Aorta (tissue), 5 donors: ENCODE measurements around the gene ST6GAL1. TPM values are rescaled to one million over a fixed set of nuclear protein-coding genes. Genes with fewer than 3 reads are reported as not detected.
A peak's percentile ranks its signal among the peaks of the same experiment; 100 is the strongest.

Source experiments
- ATAC-seq: fragments of 200-7000 bp; cut with Tn5 transposase; one replicate; pipeline ENCODE4 v1.9.1; 2022; ENCODE audit warnings: moderate library complexity; ENCODE audit not compliant: low FRiP score
- DNase-seq, 2 donors: peaks; one replicate each; pipeline ENCODE4 v3.0.0-alpha.2; 2020
- H3K27ac ChIP-seq, 2 donors: one replicate each; pipeline ENCODE4 v1.5.1; 2013; ENCODE audit warnings: low read length in 2 of 2, mild to moderate bottlenecking in 2 of 2, moderate library complexity in 2 of 2, control low read depth in 1 of 2, inconsistent platforms in 1 of 2, low read depth in 1 of 2
- H3K27me3 ChIP-seq, 2 donors: one replicate each; pipeline ENCODE4 v1.6.1; 2013; ENCODE audit warnings: control low read depth in 1 of 2, low read length in 1 of 2, mild to moderate bottlenecking in 1 of 2, moderate library complexity in 1 of 2; ENCODE audit not compliant: insufficient read depth in 2 of 2, control insufficient read depth in 1 of 2
- H3K36me3 ChIP-seq, 2 donors: one replicate each; pipeline ENCODE4 v1.6.1; 2013; ENCODE audit warnings: control low read depth in 1 of 2, low read length in 1 of 2, mild to moderate bottlenecking in 1 of 2; ENCODE audit not compliant: insufficient read depth in 2 of 2, control insufficient read depth in 1 of 2
- H3K4me1 ChIP-seq, 2 donors: one replicate each; pipeline ENCODE4 v1.6.1; 2013; ENCODE audit warnings: low read length in 2 of 2, control low read depth in 1 of 2, mild to moderate bottlenecking in 1 of 2, moderate library complexity in 1 of 2; ENCODE audit not compliant: insufficient read depth in 2 of 2, control insufficient read depth in 1 of 2
- H3K4me3 ChIP-seq, 2 donors: one replicate each; pipeline ENCODE4 v1.5.1; 2013; ENCODE audit warnings: low read length in 2 of 2, control low read depth in 1 of 2, mild to moderate bottlenecking in 1 of 2
- H3K9me3 ChIP-seq: one replicate; pipeline ENCODE4 v1.6.1; 2013; ENCODE audit warnings: mild to moderate bottlenecking, low read length; ENCODE audit not compliant: control insufficient read depth
- WGBS, 2 donors: extraction: QIAGEN DNeasy Blood & Tissue Kit; methylation state at CpG; one replicate each; pipeline ENCODE4 v1.1.7; 2013; 5-methylcytosine and 5-hydroxymethylcytosine counted together
- intact Hi-C, 2 donors: fragments of 100-400 bp; cut with DNase I; formaldehyde crosslinking; loops; one replicate each; pipeline versions ENCODE4 v1.14.2 to v1.15.0; 2022
- polyA plus RNA-seq, 2 donors: library from polyadenylated mRNA; stranded (reverse); fragments of 200-250 nt; gene quantifications; one replicate each; pipeline ENCODE4 v1.2.3, GENCODE V29; 2013
- total RNA-seq, 2 donors: library from RNA; stranded (reverse); fragmentation: NEBNext Ultra II Directional; extraction: Animal tissue kit (Norgen Biotek cat#: 25700); gene quantifications; one replicate each; pipeline ENCODE4 v1.2.1, GENCODE V29; 2021
- donor health status: healthy with polysubstance abuse.
- donor health status: Bipolar disorder and iron deficiency.
- donor health status: DM: no; HTN: no; CAD: no.
- donor health status: DM: no; HTN: no; CAD: no.
- donor health status: DM: yes; HTN: yes; CAD: no.

ST6GAL1 gene
- total and polyA plus RNA-seq, 4 donors, result 11.8 to 140 (median 50.4) TPM

GRCh38 chr3:187077537-187077936 lies 147.2 kb downstream of the ST6GAL1 start:
- ATAC-seq (peak; percentile 34), DNase-seq (no peak)
- Histone ChIP-seq H3K4me3 (no peak overlapping the region), H3K27me3 (no peaks in the 10 kb centered on the region), H3K9me3 (no peaks in the 10 kb centered on the region), H3K27ac (no peak overlapping the region), H3K4me1 (no peaks in the 10 kb centered on the region), H3K36me3 (peaks cover 5 to 6% of the 10 kb centered on the region in 2 donors)
- 93 to 94% methylated on average over 5 of the region's 5 CpGs for WGBS, 2 donors
- intact Hi-C loops, result no loop called here

- ATAC-seq (no peak), DNase-seq (no peak)
- H3K36me3 ChIP-seq, result peaks cover 0 to 5% of the 10 kb centered on the region in 2 donors
- no peak overlapping the region for H3K27ac ChIP-seq
- H3K9me3 ChIP-seq, result no peaks in the 10 kb centered on the region
- WGBS, 2 donors, result 82 to 83% methylated on average over 8 of the region's 8 CpGs
- H3K27me3 ChIP-seq, result no peaks in the 10 kb centered on the region
- intact Hi-C loops, result loop anchor here in 1 of 2 donors (5.0 kb wide), 1 partner anchor 37 kb away; no protein-coding TSS in a partner anchor
- H3K4me3 ChIP-seq, result no peak overlapping the region
- peaks cover 0 to 3% of the 10 kb centered on the region in 2 donors for H3K4me1 ChIP-seq
Measured at GRCh38 chr3:187079090-187080022, 149.0 kb downstream of the ST6GAL1 start.

- intact Hi-C loops, result loop anchor here in 1 of 2 donors (5.0 kb wide), 1 partner anchor 39 kb away; no protein-coding TSS in a partner anchor
- no peak for ATAC-seq
- 94 to 96% methylated on average over 13 of the region's 13 CpGs for WGBS, 2 donors
Measured at GRCh38 chr3:187080799-187081450, 150.6 kb downstream of the ST6GAL1 start.

GRCh38 chr3:187082758-187083375 lies 152.5 kb downstream of the ST6GAL1 start:
- no peak overlapping the region for H3K27ac ChIP-seq
- H3K9me3 ChIP-seq, result no peaks in the 10 kb centered on the region
- no peaks in the 10 kb centered on the region for H3K36me3 ChIP-seq
- H3K4me3 ChIP-seq, result no peak overlapping the region
- H3K27me3 ChIP-seq, result no peaks in the 10 kb centered on the region
- ATAC-seq (no peak), DNase-seq (no peak)
- H3K4me1 ChIP-seq, result peaks cover 0 to 3% of the 10 kb centered on the region in 2 donors
- WGBS, 2 donors, result 94 to 95% methylated on average over 6 of the region's 6 CpGs
- intact Hi-C loops, result loop anchor here in 1 of 2 donors (5.0 kb wide), 1 partner anchor 41 kb away; no protein-coding TSS in a partner anchor

More at GRCh38 chr3:187080799-187081450, 150.6 kb downstream of the ST6GAL1 start:
- Histone ChIP-seq H3K4me3 (no peak overlapping the region), H3K27ac (no peak overlapping the region), H3K27me3 (no peaks in the 10 kb centered on the region), H3K36me3 (peaks cover 0 to 3% of the 10 kb centered on the region in 2 donors), H3K4me1 (peaks cover 0 to 3% of the 10 kb centered on the region in 2 donors), H3K9me3 (no peaks in the 10 kb centered on the region)
- no peak for DNase-seq

- 50% methylated on average over 5 of the region's 5 CpGs for WGBS, 2 donors
- ATAC-seq (no peak), DNase-seq (no peak)
- Histone ChIP-seq H3K4me1 (peaks cover 0 to 4% of the 10 kb centered on the region in 2 donors), H3K36me3 (no peaks in the 10 kb centered on the region), H3K4me3 (no peak overlapping the region), H3K27me3 (no peaks in the 10 kb centered on the region), H3K27ac (no peak overlapping the region), H3K9me3 (no peaks in the 10 kb centered on the region)
- intact Hi-C loops, result loop anchor here in 1 of 2 donors (5.0 kb wide), 1 partner anchor 42 kb away; no protein-coding TSS in a partner anchor
Measured at GRCh38 chr3:187084126-187084525, 153.8 kb downstream of the ST6GAL1 start.

- intact Hi-C loops, result loop anchor here in 1 of 2 donors (5.0 kb wide), 1 partner anchor 42 kb away; no protein-coding TSS in a partner anchor
- Histone ChIP-seq H3K36me3 (no peaks in the 10 kb centered on the region), H3K27me3 (no peaks in the 10 kb centered on the region), H3K4me3 (no peak overlapping the region), H3K4me1 (peaks cover 0 to 6% of the 10 kb centered on the region in 2 donors), H3K27ac (no peak overlapping the region), H3K9me3 (no peaks in the 10 kb centered on the region)
- 1 to 5% methylated on average over 2 of the region's 2 CpGs for WGBS, 2 donors
- DNase-seq (no peak), ATAC-seq (no peak)
Measured at GRCh38 chr3:187084580-187084979, 154.3 kb downstream of the ST6GAL1 start.

GRCh38 chr3:187085021-187085666 lies 154.8 kb downstream of the ST6GAL1 start:
- no peaks in the 10 kb centered on the region for H3K27me3 ChIP-seq
- no peak overlapping the region for H3K4me3 ChIP-seq
- H3K27ac ChIP-seq, result peak overlapping the region in 1 of 2 donors; percentile 69
- WGBS, 2 donors, result 22 to 24% methylated on average over 5 of the region's 5 CpGs
- intact Hi-C loops, result no loop called here
- no peaks in the 10 kb centered on the region for H3K36me3 ChIP-seq
- ATAC-seq (no peak), DNase-seq (peak in 1 of 2 donors; percentile 63)
- no peaks in the 10 kb centered on the region for H3K9me3 ChIP-seq
- peaks cover 0 to 6% of the 10 kb centered on the region in 2 donors for H3K4me1 ChIP-seq

GRCh38 chr3:187085933-187086332 lies 155.6 kb downstream of the ST6GAL1 start:
- intact Hi-C loops, result no loop called here

More at GRCh38 chr3:187085933-187086332, 155.6 kb downstream of the ST6GAL1 start:
- no peak for DNase-seq
- Histone ChIP-seq H3K4me1 (peaks cover 0 to 6% of the 10 kb centered on the region in 2 donors), H3K9me3 (no peaks in the 10 kb centered on the region), H3K36me3 (no peaks in the 10 kb centered on the region), H3K27me3 (no peaks in the 10 kb centered on the region), H3K27ac (peak overlapping the region in 1 of 2 donors; percentile 62), H3K4me3 (no peak overlapping the region)
- no peak for ATAC-seq
- 64 to 88% methylated on average over 1 of the region's 1 CpG for WGBS, 2 donors
